ENCODE measurements around the gene CEP55. TPM values are rescaled to one million over a fixed set of nuclear protein-coding genes. Genes with fewer than 3 reads are reported as not detected.

Gene CEP55
- total RNA-seq, 3 donors from 2014 or later: 1.3 to 11.7 (median 2.4) TPM

- H3K36me3 ChIP-seq (ENCODE audit: low read depth): no peaks in the 10 kb centered on the region
- DNase-seq (no peak), ATAC-seq (no peak)
- no peaks in the 10 kb centered on the region for H3K9me3 ChIP-seq
- intact Hi-C loops (cut with DNase I, micrococcal nuclease): no loop called here
- TF ChIP-seq CTCF (IDR thresholded peaks at IDR 0.05): no peak
- H3K4me1 ChIP-seq (ENCODE audit: low read depth): peaks cover 7% of the 10 kb centered on the region
- H3K4me3 ChIP-seq: no peak overlapping the region
These were observed 35.2 kb upstream of the CEP55 start for GRCh38 chr10:93461109-93461806.

DNA sequence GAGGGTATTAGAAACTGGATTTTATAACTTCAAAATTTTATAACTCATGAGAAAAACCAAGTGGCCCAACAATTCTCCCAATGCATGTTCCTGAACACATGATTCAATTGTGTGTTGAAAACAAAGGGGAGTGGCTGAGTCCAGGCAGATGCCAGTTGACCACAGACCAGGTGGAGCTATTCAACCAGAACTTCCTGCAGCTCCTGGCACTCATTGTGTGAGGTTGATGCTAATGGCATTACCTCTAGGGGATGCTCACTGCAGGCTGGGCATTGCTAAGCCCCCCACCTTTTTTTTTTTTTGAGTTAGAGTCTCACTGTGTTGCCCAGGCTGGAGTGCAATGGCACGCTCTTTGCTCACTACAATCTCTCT is 34.6 kb upstream of the CEP55 start:
- intact Hi-C loops (cut with DNase I, micrococcal nuclease): no loop called here
- ATAC-seq (peak; percentile 17), DNase-seq (no peak)
- Histone ChIP-seq H3K9me3 (no peaks in the 10 kb centered on the region), H3K4me3 (no peak overlapping the region), H3K4me1 (ENCODE audit: low read depth) (peaks cover 12% of the 10 kb centered on the region), H3K36me3 (ENCODE audit: low read depth) (no peaks in the 10 kb centered on the region)
- no peak for TF ChIP-seq CTCF (IDR thresholded peaks at IDR 0.05)

- Histone ChIP-seq H3K4me1 (ENCODE audit: low read depth) (peaks cover 15% of the 10 kb centered on the region), H3K9me3 (no peaks in the 10 kb centered on the region), H3K4me3 (no peak overlapping the region), H3K36me3 (ENCODE audit: low read depth) (no peaks in the 10 kb centered on the region)
- intact Hi-C loops (cut with DNase I, micrococcal nuclease): no loop called here
- DNase-seq (no peak), ATAC-seq (no peak)
- no peak for TF ChIP-seq CTCF (IDR thresholded peaks at IDR 0.05)
These were observed 34.0 kb upstream of the CEP55 start for GRCh38 chr10:93462371-93462770.

GRCh38 chr10:93462881-93463280 is 33.5 kb upstream of the CEP55 start:
- H3K9me3 ChIP-seq: no peaks in the 10 kb centered on the region
- no peak for TF ChIP-seq CTCF (IDR thresholded peaks at IDR 0.05)
- ATAC-seq (no peak), DNase-seq (no peak)
- H3K36me3 ChIP-seq (ENCODE audit: low read depth): no peaks in the 10 kb centered on the region
- H3K4me1 ChIP-seq (ENCODE audit: low read depth): peaks cover 15% of the 10 kb centered on the region
- intact Hi-C loops (cut with DNase I, micrococcal nuclease): no loop called here
- no peak overlapping the region for H3K4me3 ChIP-seq

- H3K36me3 ChIP-seq (ENCODE audit: low read depth): no peaks in the 10 kb centered on the region
- peaks cover 12% of the 10 kb centered on the region for H3K4me1 ChIP-seq (ENCODE audit: low read depth)
- H3K9me3 ChIP-seq: no peaks in the 10 kb centered on the region
- H3K4me3 ChIP-seq: no peak overlapping the region
- no peak for ATAC-seq
- intact Hi-C loops (cut with DNase I, micrococcal nuclease): no loop called here
- no peak for DNase-seq
- TF ChIP-seq CTCF (IDR thresholded peaks at IDR 0.05): no peak
These were observed 32.5 kb upstream of the CEP55 start for GRCh38 chr10:93463723-93464476.
